HG02642 (cell line): Measurements from ENCODE around the gene COA3.

Experiments used
- ATAC-seq: cut with Tn5 transposase; IDR thresholded peaks from one replicate; pipeline ENCODE4 v1.9.1; 2021; ENCODE audit warnings: mild to moderate bottlenecking; ENCODE audit not compliant: unreplicated experiment, poor library complexity

The COA3 gene

DNA sequence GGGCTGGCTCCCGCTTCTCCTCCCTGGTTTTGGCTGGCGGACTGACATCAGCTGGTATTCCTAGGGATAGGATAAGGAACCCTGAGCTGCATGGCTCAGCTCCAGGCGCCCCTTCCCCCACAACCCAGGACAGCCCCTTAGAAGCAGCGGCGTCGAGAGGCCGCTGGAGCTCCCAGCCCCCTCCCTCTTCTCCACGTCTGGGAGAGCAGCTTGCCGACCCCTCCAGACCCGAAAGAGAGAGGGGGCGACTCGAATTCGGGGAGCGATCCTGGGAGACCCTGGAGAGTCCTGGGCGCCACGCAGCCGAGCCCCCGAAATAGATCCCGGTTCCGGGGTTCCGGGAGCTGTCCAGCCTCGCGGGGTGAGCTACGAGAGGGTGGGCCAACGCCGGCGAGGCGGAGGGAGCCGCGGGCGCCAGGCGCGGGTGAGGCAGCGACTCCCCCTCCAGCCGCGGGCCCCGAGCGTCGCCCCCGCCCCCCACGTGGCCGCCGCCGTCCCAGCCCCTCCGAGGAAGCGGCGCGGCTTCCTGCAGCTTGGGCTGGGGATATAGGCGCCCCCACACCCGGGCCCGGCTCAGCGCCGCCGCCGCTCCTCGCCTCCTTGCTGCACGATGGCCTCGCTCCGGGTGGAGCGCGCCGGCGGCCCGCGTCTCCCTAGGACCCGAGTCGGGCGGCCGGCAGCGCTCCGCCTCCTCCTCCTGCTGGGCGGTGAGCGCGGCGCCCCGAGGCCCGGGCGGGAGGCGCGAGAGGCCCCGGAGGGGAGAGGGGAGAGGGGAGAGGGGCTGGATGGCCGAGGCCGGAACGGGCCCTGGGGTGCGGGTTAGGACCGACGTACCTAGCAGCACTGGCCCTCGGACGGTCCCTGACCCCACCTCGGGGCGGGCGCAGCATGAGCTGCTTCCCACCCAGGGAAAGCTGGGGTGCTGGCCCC lies 37.6 kb downstream of the COA3 start, which contains the start of gene RAMP2:
Gene RAMP2, plus strand, starts transcription at position 576 of the 930 bp plus-strand sequence. Its CDS starts 35 bp downstream, at position 611.
- ATAC-seq = no peak

DNA sequence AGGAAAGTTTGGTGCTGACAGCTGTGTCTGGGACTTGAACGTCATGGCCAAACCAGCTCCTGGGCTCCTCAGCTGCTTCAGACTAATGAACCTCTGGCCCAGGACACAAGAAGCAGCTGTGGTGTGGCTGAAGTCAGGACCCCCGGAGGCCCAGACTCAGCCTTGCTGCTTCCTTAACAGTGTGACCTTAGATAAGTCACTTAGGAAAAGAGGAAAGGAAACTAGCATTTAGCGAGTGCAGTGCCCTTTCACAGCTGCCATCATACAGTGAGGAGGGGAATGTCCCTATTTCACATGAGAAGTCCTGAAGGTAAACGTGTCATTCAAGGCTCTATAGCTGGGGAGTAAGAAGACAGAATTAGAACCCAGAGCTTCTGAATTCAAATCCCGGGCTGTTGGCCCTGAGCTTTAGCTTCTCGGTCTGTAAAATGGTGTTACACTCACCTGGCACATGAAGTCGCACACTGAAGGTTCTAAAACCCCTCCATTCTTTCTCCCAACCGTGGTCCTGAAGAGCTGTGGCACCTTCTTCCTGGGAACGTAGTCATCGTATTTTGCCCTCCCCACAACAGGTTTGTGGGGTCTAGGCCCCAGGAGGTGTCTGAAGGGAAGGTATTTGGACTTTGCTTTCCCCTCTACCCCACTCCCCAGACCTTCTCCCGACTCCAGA lies 38.4 kb downstream of the COA3 start:
- ATAC-seq = no peak

DNA sequence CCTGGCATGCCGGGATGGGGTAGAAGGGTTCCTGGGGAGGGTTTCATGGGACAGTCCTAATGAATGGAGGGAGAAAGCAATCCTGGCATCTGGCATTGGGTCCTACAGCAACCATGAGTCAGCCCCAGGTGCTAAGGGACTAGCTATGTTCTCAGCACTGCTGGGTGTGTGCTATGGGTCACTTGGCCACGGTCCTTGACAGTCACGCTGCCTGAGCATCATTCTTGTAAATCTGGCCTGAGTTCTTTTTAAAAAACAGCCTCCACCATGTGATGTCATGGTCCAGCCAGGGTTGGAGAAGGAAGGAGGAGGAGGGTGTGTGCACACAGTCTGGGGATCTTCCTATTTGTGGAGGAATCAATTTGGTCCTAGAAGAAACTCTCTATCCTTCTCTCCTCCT lies 43.7 kb downstream of the COA3 start:
- no peak for ATAC-seq

DNA sequence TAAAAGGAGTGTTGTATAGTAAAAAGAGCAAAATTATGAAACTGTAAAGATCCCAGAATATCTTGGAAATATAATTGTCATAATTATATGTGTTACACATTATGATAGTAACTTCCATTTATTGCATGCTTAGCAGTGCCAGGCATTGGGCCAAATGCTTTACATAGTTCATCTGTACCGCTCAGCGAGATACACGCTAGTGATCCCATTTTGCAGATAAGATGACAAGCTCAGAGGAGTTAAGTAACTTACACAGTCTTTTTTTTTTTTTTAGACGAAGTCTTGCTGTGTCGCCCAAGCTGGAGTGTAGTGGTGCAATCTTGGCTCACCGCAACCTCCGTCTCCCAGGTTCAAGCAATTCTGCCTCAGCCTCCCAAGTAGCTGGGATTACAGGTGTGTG lies 46.9 kb downstream of the COA3 start:
- no peak for ATAC-seq

DNA sequence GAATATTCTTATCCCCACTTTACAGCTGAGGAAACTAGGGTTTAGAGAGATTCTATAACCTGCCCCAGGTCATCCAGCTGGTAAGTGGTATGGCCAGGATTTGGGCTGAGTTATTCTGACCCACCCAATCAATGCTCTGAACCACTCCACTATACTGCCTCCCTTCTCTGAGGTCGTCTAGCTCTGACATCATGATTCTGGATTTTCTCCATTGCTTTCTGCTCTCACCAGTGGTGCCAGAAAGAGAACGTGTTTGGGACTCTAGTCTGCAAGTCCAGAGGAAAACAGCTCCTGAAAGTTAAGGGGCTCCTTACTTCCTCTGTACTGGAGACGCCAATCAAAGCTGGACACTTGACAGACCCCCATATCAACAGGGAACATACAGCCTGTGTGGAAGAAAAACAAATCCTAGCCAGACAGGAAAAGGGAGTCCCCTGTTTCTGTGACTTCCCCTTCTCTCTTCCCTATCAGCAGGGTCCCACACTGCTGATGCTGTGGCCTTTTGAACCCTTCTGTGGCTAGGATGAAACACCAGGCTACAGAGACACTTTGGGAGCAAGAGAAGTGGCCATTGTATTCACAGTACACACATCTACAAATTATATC lies 47.7 kb downstream of the COA3 start:
- ATAC-seq = no peak

DNA sequence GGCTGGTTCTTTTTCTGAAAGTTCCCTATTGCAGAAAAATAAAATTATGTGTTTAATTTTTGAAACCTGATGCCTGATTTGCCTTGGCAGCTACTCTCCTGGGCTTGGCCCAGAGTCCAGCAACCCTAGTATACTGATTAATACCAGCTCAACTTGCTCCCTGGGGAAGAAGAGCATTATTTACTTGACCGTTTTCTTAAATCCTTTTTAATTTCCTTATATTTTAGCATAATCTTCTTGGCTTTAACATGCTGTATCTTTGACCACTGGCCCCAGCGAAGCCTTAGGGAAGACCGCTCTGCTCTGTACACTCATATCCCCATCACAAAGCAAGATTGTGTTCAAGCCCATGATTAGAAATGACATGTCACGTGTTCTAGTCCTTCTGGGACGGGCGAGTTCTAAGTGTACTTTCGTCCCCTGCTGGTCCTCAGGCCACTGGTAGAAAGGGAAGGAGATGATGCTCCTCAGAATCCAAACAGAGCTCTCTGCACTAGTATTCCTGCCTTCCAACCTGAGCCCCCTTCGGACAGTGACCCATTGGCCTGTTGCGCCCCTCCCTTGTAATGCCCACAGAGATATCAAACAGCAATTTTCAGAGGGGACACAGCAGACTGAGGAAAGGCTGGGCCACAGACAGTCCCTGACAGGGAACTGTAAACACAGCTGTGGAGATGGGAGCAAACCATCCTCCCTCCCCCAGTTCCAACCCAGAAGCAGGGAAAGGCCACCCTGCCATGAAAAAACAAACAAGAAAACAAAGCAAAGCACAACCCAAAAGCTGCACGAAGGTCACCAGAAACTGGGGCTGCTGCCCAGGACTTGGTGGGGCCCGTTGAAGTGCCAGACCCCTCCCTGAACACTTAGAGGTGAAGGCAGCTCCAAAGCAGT lies 49.4 kb downstream of the COA3 start:
- ATAC-seq = no peak

DNA sequence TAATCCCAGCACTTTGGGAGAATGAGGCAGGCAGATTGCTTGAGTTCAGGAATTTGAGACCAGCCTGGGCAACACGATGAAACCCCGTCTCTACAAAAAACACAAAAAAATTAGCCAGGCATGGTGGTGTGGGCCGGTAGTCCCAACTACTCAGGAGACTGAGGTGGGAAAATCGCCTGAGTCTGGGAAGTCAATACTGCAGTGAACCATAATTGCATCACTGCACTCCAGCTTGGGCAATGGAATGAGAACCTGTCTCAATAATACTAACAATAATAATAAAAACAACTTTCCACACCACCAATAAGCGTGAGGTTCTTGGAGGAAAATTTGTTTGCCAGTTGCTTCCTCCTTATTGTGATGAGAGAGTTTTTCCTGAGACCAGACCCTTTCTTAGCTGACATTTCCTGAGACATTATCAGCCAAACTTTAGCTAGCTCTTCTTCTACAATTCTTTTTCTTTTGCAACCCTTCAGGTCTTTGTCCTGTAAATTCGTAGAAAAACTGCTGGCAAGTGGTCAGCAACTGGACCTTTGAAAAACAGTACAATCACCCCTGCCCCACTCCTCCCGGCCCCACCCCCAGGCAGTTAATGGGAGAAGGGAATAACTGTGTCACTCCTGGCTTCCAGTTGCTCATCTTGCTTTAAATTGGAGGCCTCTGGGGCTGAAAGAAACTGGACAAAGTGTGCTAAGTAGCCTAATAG lies 50.1 kb downstream of the COA3 start:
- no peak for ATAC-seq
